GM18519 (cell line): Measurements from ENCODE around the gene SWI5.

ENCODE experiments used
- ATAC-seq: cut with Tn5 transposase; IDR thresholded peaks from one replicate; pipeline ENCODE4 v1.9.1; 2021; ENCODE audit warnings: mild to moderate bottlenecking, moderate library complexity; ENCODE audit not compliant: unreplicated experiment, low FRiP score

Gene SWI5

DNA sequence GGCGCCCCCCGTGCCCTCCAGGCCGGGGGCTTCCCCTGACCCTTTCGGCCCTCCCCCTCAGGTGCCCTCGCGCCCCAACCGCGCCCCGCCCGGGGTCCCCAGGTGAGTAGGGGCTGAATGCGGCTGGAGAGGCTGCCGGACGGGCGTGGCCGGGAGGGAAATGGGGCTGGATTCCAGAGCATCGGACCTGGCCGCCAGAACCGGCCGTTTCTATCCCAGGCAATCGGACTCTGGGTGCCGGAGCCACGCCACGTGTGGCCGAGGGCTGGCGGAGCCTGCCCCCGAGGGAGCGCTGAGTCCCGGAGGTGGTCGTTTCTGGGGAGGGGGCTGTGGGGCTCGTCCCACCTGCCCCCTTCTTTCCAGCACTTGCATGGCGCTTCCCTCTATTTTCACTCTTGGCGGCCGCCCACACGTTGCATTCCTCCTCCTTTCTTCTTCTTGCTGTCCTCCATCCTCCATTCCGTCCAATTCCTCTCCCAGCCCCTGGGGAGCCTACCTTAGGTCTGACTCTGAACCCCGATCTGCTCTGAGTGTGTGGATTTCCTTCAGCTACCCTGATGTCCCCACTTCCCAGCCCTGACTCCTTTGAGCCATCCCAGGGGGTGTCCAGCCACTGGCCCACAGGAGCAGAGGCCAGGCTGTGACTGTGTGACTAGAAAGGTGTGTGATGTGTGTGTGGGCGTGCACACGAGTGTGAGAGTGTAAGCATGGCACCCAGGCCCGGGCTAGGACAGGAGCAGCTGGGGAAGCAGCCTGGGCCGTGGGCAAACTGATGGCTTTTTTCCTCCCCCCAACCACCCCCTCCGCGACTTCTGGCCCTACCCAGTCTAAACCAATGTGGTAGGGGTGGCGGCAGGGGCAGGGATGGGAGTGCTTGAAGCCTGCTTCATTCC, 25.0 kb upstream of the SWI5 start:
- no peak for ATAC-seq

DNA sequence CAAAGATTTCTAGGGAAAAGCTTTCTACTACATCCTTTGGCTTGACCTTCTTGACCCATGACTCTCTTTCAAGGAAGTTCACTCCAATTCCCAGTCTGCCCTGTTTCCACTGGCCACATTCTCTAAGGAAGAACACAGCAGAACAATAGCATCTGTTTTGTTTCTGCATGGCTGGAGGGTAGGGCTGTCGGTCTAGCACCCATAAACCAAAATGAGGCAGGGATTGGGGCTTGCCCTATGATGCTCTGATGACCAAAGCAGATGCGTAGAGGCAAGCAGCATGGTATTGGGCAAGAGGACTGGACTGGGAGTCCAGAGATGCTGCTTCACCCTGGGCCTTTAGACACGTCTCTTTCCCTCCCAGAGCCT, 24.4 kb upstream of the SWI5 start:
- no peak for ATAC-seq

DNA sequence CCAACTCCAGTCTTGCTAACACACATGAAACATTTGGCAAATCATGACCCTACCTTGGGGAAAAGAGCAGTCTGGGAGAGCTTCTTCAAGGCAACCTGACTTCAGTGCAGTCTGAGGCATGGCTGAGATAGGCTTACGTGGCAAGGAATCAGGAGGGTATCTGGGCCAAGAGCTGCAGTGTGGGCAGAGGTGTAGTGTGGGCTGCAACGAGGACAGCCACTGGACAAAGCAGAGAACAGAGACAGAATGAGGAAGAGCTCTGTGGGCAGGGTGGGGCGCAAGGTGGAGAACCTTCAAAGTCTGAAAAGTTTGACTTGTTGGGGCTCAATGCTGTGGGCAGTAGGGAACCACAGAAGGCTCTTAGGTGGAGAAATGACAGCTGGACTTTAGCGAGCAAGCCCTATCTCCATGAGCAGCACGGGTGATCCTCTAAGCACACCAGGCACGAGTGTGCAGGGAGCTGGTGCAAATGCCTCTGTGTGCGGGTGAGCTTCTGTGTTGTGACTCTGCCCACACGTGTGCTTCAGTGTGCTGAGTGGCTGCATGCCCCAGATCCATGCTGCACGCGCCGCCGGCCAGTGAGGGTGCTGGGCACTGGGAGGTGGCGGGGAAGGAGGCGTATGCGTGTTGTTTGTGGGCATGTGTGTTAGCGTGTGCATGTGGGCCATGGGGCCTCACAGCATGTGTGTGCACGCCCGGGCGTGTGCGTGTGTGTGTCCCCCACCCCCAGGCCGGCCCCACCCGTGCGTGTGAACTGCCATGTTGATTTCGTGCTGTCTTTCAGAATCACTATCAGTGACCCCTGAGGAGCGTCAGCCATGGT, 23.5 kb upstream of the SWI5 start:
- ATAC-seq: no peak

DNA sequence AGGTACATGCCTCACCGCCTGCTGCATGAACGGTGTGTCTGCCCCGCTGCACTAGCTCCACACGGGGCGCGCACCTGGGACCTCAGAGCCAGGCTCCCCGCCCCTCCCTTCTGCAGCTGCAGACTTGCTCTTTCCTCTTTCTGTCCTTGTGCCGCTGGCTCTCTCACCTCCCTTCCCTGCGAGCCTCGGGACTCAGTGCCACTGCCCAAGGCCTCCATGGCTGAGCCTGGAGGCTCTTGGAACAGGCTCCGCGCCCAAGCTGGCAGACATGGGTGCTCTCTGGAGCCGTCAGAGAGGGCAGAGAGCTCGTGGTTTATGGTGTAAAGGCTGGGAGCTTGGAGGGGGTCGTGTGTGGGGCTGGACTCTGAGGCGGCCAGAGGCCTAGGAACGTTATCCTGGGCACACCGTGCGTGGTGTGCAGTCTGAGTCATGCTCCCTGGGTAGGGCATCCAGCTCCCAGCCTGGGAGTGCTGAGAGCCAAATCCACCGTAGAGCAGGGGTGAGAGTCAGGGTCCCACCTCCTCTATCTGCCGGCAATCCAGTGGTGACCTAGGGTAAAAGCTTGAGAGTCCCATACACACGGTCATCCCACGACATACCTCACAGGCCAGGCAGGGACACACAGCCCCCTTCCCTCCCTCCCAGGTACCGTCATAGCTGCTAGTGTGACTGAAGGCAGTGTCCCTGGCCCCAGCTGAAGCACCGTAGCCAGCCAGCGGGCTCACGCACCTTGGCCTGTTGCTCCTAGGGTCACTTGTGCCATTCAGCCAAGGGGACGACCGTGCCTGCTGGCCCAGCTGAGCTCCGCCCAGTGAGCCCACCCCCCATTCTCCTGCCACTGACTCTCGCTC, 22.7 kb upstream of the SWI5 start:
- ATAC-seq: no peak

DNA sequence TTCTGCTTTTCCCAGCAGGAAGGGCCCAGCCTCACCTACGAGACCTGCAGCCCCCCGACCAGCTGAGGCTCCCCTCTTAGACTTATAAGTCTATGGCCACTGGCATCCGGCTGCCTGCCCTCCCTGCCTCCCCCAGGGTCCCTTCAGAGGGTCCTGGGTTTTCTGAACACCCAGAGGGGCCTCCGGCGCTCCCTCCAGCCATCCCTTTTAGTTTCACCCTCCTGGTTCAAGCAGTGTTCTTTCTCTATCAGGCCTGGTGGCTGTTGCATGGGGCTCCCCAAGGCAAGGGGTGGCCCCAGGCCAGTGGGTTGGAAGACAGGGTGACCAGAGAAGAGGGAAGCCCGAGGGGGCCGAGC, 22.1 kb upstream of the SWI5 start:
- no peak for ATAC-seq

DNA sequence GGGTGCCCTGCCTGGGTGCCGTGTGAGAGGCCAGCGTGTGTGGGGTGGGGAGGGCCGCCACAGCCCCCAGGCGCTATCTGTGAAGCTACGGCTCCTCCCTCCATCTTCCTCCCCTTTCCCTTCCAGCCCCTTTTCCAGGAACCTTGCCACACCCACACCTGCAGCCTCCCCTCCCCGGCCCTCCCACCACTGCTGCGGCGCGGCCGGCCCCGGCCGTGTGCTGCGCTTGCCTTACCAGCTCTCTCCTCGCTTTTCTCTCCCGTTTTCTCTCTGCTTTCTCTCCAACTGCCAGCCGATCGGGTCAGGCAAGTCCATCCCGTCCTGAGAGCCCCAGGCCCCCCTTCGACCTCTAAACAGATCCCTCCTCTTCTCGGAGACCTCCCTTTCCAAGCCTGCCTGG, 21.7 kb upstream of the SWI5 start:
- no peak for ATAC-seq

DNA sequence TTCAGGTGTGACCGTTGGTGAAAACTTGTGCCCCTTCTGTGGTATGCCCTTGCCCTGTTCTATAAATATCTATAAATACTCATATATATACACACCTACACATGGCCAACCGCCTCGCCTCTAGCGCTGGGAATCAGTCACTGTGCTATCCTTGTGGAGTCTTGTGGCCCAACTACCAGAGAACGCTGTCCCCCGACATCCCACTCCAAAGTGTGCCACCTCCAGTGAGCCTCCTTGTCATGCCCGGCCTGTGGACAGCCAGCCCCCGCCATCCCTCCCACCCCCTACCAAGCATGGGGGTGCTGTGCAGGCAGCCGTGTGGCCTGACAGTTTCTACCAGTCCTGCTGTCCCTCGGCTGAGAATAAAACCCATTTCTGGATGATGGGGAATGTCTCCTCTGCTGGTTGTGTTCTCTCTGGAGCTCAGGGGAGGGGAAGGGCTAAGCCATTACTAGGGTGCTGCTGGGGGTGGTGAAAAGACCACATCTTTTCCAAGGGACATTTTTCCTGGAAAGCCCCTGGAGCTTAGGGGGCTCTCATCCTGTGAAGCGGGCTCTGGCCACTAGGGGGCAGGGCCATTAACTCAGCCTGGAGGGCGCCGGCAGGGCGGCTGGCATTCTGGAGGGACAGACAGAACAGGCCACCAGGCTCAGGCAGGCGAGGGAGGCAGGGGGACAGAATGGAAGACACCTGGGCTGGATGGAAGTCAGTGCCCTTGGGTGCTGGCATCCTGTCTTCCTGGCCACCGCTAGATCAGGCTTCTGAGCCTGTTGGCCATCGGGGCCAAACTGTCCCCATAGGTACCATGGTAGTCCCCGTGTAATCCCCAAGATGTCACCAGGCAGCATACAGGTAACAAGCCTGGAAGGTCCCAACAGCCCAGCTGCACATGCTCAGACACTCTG, 21.0 kb upstream of the SWI5 start:
- ATAC-seq: no peak

DNA sequence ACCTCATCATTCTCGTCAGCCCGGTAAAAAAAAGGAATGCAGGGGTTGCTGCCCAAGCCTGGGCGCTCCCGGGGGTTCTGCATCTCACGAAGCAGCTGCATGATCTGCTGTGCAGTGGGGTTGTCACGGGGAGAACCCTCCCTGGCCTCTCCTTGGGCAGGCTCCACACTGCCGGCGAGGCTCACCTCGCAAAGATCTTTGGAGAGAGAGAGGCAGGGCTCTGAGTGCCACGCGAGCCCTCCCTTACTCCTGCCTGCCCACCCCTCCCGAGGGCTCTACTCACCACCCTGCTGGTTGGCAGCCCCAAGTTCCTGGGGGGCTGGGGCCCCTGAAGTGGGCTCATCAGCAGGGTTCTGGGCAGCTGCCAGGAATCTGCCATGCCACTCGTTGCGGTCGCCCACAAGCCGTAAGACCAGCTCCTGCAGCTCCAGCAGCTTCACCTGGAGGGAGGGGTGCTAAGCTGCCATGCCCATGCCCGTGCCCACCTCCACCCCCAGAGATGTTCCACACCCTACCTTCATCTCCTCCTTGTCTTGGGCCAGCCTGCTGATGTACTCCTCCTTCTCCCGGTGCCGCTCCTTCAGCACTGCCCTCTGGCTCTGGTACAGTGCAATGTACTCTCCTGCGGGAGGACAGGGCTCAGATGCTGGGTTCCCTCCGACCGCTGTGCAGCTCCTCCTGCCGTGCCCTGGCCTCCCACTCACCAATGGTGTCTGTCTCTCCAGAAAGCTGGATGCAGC, 18.8 kb upstream of the SWI5 start:
- no peak for ATAC-seq

DNA sequence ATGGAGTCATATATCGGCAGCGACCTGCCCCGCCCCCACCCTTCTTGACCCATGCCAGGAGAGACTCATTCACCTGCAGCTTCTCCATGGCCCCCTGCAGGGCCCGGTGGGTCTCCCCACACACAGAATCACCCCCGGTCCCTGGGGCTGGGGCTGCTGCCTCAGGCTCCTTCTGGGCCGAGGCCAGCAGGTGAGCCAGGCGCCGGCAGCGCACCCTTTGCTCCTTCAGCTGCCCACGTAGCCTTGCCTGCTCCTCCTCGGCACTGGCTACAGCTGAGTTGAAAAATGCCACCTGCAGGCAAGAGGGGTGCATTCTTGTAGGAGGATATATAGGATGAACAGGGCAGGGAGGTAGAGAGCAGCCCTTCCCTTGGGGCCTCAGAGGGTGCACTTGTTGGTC, 18.2 kb upstream of the SWI5 start:
- ATAC-seq: no peak

DNA sequence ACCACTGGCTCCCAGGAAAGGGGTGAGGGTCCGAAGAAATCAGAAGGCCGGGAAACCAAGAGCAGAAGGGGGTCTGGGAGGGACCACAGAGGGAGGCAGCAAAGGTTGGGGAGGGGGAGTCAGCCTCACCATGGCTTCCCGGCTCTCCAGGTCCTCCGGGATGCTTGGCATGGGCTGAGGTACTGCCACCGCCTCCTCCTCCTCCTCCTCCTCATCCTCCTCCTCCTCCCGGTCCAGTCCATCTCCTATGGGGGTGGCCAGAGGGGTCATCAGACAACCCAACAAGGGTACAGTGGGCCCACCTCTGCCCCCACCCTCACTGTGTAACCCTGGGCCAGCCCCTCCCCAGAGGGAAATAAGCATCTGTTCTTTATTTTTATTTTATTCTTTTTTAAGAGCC, 17.8 kb upstream of the SWI5 start:
- ATAC-seq: no peak

DNA sequence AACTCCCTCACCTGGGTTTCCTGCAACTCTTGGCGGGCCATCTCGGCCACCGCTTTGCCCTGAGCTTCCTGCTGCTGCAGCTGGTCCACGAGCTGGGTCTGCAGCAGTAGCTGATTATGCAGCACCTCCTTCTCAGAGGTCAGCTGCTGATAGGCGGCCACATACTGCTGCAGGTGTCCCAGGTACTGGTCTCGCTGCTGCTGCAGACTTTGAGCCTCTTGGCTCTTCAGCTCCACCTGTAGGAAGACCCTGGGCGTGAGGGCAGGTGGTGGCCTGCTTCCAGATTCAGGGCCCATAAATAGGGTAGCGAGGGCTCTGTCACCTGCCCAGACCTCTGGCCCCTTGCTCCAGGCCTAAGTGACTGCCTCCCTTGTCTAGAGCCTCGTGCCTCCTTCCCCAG, 16.9 kb upstream of the SWI5 start:
- ATAC-seq: no peak

DNA sequence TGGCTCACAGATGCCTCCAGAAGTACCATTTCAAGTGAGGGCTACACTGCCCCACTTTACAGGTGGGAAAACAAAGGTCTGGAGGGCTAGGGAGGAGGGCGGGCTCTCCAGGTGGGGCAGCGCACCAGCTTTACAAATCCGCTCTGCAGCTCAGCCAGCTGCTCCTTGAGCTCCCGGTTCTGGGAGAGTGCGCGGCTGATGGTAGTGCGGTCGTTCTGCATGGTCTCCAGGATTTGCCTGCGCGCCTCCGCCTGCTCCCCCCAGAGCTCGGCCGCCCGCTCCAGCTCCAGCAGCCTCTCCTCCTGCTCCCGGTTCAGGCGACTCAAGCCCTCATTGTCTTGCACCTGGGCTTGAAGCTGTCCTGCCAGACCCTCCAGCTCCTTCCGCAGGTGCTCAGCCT, 15.7 kb upstream of the SWI5 start:
- ATAC-seq: no peak

DNA sequence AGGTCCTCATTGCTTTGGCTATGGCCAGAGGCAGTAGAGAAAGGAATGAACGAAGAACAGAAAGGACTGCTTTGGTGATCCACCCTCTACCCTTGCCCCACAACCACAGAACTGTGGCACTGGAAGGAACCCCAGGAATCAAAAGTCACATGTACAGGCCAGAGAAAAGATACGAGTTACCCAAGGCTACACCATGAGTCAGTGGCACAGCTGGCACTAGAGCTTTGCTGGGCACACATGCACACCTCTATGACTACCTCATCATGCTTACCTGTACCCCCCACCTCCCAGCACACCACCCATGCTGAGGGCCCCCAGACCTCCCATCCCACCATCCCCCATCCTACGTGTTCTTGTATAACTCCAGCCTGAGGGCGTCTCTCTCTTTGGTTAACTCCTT, 13.4 kb upstream of the SWI5 start:
- no peak for ATAC-seq

DNA sequence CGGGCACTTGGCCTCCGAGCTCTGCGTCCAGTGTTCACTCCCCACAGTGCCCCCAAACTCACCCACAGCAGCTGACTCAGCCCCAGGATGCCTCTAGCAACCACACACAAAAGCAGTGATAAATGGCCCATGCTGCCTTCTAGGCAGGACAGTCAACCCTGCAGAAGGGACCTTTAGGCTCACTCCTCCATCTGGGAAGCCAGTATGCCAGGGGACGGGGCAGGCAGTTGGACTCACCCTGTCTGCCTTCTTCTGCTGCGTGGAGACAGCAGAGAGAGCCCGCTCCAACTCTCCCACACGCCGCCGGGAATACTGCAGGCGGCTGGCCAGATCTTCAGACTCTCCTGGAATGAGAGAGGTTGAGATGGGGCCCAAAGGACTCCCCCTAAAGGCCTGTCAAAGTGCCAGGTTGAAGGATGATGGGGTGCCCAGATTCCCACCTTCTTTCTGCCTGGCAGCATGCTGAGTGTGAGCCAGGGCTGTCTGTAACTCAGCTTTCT, 10.7 kb upstream of the SWI5 start:
- no peak for ATAC-seq

DNA sequence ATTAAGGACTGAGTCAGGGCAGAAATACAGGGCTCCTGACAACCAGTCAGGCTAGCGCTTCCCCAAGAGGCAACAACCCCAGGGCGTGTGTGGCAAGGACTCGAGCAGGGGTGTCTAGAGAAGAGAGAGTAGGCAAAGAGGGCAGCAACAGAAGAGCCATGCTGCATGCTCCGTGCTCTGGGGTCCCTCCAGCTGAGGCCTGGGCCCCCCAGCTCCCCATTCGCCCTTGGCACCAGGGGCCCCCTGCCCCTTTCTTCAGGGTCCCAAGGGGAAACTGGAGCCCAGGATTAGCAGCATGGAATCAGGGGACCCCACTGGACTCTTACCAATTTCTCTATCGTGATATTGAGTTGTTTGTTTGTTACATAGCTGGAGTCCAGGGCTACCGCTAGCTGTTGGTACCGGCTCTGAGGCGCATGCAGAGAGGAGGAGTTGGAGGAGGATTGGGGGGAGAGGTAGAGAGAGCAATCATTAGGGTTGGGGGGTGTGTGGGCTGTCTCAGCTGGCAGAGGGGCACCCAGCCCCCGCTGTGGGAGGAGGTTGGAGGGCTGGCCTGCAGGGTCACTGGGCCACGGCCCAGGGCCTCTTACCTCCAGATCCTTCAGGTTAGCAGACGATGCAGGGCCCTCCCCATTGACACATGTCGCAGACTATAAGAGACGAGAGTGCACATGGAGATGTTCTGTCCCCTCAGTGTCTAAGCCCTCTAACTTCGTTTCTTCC, 9.0 kb upstream of the SWI5 start:
- ATAC-seq: no peak

DNA sequence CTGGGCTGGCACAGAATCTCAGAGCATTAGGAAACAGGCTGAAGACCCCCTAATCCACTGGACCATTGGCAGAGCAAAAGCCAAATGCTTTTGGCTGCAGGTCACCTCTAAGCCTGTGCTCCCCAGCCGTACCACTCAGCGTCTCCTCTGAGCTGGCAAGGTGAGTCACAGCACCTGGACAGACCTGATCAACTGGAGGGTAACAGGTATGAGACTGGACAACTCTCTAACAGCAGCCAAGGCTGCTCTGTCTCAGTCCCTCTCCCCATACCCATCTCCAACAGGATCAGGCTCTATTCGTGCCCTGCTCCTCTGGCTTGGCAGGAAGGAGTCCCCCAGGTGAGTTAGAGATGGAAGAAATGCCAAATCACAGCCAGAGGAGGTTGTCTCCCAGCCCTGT, 5.0 kb upstream of the SWI5 start:
- no peak for ATAC-seq

DNA sequence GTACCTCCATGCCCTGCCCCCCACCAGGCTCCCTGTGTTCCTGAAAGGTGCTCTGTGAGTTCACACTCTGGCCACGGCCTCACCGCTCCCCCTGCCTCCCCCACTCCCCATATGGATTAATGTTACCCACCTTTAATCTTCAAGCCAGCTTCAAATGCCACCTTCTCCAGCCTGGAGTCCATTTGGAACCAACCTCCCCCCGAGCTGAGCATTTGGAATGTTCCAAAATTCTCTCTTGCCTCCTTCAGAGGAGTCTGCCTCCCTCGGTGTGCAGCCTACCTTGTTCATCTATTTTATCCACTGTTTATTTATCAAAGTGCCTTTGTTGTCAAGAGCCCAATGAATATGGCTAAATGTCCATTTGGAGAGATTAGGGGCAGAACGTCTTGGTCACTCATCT, 4.6 kb upstream of the SWI5 start:
- no peak for ATAC-seq

DNA sequence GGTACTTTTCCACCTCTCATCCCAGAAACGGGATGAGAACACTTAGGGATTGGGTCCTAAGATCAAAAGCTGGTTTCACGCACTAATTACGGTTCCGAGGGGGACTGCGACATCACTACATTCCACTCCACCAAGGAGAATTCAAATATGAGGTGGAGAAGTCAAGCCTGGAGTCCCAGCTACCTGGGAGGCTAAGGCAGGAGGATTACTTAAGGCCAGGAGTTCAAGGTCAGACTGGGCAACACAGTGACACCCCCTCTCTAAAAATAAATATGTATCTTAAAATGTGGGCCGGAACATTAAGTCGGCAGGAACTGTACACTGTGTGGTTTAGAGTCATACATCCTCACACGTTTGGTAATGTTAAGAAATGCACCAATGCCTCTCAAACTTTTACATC, 1.8 kb upstream of the SWI5 start:
- no peak for ATAC-seq
